HCEC 1CT (cell line): Measurements from ENCODE around the gene MICOS13.
A peak's percentile ranks its signal among the peaks of the same experiment; 100 is the strongest.
"Not testable (repeated sequence)": the region's sequence is repeated elsewhere in the genome, so short reads cannot be mapped to it uniquely, and the experiment has no call there.

Experiments
- DNase-seq: peaks from one replicate; pipeline ENCODE4 v3.0.0-alpha.2; 2017

MICOS13 gene, protein sequence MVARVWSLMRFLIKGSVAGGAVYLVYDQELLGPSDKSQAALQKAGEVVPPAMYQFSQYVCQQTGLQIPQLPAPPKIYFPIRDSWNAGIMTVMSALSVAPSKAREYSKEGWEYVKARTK

DNA sequence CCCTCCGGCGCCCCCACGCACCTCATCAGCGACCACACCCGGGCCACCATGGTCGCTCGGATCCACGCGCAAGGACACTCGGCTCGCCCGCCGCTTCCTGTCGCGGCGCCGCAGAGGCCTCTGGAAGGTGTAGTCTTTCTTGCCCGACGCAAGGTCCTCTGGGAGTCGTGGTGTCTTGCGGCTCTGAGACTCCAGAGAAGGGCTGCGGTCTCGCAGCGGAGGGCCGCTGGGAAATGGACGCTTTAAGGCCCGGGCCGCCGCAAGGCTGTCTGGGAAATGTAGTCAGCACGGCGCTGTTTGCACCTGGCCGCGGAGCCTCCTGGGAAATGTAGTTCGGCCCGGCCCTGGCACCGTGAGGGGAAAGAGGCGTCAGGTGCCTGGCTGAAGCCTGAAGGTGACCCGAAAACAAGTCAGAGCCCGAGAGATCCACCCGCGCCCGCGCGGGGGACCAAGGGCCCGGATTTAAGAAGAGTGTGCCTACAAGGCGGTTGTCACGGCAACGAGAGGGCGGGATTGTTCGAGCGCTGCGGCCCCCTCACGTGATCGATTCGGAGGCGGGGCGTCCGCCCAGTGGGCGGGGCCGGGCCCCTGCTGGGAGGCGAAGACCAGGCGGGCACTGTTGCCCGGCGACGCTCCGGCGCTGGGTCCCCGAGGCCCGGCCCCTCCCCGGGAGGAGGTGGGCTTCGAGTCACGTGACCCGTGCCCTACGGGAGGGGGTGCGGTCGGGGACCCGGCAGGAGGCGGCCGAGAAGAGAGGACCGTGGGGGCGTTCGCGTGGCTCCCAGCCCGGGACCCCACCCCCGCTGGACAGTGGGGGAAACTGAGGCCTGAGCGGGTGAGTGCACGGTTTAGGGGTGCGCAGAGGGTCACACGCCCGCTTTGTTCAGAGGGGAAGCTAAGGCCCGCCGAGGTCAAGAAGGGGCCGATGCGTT, at the start of gene MICOS13, which contains the start of gene HSD11B1L:
MICOS13 (minus strand) TSS at position 80 of the 932 bp plus-strand sequence; CDS start at position 50, 30 bp downstream.
HSD11B1L (plus strand) TSS at position 591 of the 932 bp plus-strand sequence. CDS start 3,806 bp downstream, outside the sequence.
- DNase-seq = peak; percentile 99

DNA sequence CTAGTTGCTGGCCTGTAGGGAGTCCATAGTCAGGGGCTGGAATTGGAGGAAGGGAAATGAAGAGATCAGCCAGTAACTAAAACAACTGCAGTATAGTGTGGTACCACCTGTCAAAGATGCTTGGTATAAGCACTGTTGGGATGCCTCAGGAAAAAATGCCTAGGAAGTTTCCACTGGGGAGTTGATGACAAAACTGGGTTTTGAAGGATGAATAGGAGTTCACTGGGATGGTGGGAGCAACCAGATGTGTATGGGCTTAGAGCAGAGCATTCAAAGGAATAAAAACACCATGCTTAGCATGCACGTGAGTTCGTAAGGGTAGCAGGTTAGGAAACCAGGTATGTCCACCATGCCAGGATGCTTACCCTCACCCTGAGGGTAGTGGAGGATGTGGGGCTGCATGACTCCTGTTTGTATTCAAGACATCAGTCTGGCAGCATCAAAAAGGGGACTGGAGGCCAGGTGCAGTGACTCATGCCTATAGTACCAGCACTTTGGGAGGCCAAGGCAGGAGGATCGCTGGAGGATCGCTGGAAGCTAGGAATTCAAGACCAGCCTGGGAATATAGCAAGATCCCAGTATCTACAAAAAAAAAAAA, 47.2 kb upstream of the MICOS13 start:
- DNase-seq = no peak

DNA sequence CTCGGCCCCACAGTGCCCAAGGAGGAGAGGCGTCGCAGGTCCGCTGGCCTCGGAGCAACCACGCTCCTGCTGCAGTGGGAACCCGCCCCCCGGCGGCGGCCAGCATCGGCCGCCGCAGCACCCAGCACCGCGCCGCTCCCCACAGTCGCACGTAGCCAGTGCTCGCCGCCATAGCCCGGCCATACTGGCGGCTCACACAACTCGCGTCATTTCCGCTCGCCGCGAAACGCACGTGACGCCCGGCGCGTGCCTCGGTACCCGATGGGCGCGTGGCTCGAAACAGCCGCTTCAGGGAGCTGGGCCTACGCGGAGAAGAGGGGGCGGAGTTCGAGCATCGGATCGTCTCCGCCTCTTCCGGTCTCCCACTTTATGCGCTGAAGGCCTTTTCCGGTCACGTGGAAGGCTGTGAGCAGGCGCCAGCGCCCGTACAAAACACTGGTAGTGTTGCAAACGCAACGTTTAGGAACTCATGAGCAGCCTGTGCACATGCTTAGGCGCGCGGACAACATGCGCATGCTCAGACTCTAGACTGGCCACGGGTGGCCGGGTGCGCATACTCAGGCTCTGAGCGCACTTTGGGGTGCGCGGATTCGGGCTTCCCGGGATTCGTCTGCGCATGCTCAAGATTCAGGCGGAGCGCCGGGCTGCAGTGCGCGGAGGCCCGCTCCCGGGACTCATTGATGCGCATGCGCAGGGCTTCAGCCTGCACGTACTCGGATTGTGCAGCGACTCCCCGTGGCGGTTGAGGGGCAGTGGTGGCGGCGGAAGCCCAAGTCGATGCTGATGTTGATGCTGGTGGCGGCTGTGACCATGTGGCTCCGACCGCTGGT, 39.9 kb upstream of the MICOS13 start, which contains the start of the genes CATSPERD and LONP1:
CATSPERD (plus strand) TSS at position 677 of the 830 bp plus-strand sequence; CDS start at position 778, 101 bp downstream.
LONP1 (minus strand) TSS at position 186 of the 830 bp plus-strand sequence; CDS start at position 172, 14 bp downstream.
- peak; percentile 99 for DNase-seq

DNA sequence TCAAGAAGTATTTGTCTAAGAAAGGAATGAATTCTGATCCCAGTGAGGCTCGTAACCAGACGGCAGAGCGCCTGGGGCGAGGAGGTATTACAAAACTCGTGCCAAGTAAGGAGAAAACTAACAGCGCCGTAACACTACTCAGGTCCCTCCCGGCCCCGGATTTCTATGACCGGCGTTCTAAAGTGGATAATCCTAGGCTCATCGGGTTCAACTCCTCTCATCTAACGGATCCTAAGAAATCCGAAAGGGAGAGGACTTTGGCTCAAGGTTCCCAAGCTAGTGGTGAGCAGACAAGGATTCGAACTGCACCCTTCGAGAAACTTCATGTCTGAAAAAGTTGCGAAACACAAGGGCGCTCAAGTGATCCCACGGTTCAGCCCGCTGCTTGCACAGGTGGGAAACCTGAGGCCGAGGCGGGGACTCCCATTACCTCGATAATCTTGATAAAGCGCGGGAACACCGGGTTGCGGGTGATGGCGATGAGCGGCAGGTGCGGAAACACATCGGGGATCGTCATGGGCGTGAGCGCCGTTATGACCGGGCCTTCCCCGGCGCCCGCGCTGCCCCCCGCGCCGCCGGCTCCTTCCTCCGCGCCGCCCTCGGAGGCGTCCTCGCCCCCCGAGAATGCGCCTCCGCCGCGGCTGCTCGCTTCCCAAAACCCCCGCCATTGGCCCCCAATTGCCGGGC, 39.1 kb upstream of the MICOS13 start:
- DNase-seq = no peak

DNA sequence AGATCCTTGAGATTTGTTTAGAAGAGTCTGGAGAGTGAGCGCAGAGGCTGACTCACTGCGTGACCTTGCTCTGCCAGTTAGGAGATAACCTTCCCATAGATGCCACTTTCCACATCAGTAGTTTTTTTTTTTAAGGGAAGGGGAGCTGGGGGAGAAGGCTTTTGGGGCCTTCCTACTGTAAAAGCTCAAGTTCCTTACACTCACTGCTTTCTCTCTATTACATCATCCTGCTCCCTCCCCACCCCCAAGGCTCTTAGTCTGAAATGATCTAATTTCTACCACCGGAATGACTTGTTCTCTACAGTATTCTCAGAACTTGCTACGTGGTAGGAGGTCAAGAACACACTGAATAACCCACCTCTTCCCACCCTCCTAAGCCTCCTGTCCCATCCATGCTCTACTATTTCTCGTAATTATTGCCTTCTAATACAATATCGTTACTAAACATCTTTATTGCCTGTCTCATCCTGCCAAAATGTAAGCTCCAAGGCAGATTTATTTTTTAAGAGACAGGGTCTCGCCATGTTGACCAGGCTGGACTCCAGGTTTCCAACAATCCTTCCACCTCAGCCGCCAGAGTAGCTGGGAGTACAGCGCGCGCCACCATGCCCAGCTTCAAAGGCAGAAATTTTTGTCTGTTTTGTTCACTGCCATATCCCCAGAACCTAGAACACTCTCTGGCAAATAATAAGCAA, 38.4 kb upstream of the MICOS13 start:
- peak; percentile 59 for DNase-seq

DNA sequence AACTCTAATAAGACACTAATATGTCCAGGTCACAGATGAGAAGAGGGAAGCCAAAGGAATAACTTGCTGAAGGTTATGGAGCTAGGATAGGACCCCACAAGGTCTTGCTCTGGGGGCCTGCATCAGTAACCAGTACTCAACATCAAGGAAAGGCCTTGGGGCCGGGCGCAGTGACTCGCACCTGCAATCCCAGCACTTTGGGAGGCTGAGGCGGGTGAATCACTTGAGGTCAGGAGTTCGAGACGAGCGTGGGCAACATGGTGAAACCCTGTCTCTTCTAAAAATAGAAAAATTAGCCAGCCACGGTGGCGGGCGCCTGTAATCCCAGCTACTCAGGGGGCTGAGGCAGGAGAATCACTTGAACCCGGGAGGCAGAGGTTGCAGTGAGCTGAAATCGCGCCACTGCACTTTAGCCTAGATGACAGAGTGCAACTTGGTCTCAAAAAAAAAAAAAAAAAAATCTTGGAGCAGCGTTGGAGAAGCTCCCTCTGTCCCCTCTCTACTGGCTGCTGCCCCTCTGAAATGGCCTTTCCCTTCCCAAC, 37.8 kb upstream of the MICOS13 start:
- DNase-seq = no peak

DNA sequence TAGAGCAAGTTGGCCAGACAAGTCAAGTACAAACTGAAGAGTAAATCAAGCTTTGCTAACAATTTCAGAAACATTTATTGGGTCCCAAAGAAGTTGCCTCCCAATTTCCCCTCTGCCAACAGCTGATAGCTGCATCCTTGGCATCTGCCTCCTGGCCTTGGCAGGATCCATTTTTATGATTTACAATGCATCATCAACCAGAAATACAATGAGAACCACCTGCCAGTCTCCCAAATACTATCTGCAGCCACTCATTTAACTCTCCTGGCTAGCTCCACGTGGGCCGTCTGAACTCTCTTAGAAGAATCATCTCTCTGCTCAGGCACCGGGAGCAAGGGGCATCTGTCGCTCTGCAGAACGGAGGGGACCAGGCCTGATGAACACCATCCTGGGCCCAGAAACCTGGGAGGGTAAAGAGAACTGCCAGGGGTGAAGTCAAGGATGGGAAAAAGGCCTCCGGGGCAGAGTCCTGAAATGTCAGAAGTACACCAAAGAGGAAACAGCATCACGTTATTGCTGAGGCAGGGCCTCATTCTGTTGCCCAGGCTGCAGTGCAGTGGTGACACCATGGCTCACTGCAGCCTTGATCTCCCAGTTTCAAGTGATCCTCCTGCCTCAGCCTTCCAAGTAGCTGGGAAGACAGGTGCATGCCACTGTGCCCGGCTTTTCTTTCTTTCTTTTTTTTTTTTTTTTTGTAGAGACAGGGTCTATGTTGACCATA, 37.1 kb upstream of the MICOS13 start:
- DNase-seq = no peak

DNA sequence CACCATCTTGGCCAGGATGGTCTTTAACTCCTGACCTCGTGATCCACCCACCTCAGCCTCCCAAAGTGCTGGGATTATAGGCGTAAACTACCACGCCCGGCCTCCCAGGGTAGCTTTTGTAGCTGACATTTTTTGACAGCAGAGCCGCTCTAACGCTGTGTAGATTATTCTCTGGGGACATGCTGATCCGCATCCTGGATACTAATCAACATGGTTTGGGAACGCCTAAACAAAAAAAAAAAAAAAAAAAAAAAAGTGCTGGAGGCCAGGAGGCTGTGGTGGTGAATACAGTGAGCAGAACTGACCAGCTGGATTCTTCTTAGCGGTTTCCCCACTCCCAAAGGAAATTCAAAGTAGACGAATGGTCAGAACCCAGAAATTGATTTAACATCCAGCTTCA, 34.5 kb upstream of the MICOS13 start:
- no peak for DNase-seq

DNA sequence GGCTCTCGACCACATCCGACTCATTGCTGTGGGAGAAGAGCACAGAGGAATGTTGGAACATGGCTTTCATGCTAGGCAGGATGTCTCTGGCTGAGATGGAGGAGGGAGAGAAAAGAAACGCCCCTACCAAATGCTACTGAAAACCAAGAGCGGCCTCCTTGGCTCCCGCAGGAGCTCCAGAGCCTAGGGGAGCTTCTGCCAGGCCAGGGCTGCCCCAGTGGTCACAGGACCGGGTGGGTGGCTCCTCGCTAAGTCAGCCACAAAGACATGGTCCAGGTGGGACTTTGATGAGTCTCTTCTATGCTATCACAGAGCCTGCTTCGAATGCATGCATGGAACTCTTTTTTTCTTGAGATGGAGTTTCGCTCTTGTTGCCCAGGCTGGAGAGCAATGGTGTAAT, 32.9 kb upstream of the MICOS13 start:
- DNase-seq = no peak

DNA sequence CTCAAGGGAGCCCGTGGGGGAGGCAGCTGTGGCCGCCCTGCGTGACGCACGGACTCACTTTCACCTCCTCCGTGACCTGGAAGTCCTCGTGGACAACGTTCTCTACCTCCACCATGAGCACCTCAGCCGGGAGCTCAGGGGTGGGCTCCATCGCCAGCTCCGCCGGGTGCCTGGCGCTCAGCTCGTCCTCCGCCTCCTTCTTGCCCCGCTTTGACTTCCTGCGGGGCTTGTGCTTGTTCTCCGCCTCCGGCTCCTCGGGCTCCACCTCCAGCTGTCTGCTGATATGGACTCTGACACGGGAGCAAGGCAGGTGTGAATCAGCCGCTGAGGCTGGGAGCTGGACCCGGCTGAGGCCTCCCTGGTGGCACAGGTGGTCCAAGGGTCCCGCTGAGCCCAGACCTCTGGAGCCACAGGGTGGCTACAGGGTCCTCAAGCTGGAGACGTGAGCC, 31.4 kb upstream of the MICOS13 start:
- DNase-seq = no peak

DNA sequence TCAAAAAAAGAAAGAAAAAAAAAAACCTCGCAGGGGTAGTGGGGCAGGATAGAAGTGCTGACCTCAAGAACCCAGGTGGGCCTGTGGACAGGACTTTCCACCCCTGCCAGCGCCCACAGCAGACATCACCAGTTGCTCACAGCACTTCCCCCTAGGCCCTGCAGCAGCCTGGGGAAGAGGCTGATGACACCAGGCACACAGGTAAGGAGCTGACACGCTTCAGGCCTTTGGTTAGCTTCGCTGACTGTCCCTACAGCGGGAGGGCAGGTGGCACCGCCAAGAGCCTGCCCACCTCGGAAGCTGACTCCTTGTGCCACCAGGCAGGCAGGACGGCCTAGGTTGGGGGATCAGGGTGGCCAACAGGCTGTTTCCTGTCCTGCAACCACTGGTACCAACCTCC, 30.7 kb upstream of the MICOS13 start:
- no peak for DNase-seq

DNA sequence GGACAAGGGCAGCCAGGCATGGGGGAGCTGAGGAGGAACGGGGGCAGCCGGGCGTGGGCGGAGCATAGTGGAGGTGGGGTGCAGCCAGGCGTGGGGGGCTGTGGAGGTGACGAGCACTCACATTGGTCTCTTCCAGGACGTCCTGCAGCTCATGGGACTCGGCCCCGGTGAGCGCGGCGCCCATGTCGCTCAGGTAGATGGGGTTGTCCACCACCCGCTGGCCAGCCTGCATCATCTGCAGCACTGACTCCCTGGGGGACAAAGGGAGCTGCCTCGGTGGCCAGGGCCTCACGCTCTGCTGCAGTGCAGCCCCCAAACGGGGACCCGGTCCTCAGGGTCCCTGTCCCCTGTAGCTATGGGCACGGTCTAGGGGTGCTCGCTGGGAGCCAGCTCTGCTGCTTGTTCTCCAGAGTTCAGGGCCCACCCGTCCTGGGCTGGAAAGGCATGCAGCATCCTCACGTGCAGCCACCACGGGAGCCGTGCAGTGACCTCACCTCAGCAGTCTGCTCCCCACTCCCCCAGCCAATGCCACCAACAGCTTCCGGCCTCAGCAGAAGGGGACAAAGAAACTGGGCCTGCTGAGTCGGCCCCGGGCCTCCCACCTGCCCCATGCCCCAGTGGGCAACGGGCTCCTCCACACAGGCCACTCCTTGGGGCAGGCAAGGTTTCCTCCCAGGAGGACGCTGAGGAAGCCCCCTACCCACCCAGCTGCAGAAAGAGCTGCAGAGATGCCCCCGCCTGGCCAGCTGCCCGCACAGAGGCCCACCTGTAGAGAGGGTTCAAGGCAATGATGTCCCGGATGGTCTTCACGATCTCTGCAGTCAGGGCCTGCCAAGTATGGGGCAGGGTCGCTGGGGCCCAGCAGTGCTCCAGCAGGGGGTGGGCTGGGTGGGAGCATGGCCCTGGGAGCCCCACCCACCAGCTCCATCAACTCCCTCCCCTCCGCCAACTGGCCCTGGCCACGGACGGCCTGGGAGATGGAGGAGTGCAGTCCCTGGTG, 27.6 kb upstream of the MICOS13 start:
- DNase-seq = no peak

DNA sequence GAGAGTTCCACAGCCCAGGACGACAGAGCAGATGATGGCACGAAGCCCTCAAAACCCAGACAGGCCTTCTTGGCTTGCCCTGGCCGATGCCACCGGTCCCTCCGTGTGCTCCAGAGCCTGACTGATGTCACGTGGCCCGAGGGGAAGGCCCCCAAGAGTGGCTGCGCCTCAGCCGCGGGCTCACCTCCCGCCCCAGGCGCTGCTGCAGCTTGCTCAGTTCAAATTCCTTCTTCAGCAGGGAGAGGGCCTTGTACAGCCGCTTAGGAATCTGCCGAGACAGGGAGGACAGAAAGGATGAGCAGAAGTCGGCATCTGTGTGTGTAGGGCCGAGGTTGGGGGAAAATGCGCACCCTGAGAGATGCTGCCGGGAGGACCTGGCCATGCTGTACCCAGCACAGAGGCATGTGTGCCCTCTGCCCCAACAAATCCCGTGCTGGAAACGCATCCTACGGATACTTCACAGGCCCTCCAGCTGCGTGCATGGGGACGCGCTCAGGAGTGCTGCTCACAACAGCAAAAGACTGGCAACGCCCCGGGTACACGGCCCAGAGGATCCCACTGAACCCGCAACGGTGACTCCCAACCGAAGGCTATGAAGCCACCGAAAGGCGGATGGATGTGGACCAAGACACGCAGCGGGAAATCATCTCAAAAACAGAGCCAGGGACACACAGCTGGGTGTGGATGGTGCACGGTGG, 26.7 kb upstream of the MICOS13 start:
- DNase-seq = no peak

DNA sequence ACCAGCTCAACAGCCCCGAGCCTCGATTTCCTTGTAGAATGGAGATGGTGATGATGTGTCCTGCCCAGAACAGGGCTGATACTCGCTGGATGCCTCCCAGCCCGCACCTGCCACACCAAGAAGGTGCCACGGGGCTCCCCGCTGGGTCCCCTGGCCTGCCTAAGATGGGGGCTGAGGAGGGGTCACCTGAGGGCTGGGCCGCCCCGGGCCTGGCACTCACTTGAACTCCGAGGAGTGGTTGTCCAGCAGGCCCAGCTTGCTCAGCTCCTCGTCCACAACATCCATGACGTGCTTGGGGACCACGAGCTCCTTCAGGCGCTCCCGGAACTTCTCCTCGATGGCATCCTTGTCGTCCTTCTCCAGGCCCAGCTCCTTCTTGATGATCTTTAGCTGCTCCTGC, 25.2 kb upstream of the MICOS13 start:
- DNase-seq = no peak

DNA sequence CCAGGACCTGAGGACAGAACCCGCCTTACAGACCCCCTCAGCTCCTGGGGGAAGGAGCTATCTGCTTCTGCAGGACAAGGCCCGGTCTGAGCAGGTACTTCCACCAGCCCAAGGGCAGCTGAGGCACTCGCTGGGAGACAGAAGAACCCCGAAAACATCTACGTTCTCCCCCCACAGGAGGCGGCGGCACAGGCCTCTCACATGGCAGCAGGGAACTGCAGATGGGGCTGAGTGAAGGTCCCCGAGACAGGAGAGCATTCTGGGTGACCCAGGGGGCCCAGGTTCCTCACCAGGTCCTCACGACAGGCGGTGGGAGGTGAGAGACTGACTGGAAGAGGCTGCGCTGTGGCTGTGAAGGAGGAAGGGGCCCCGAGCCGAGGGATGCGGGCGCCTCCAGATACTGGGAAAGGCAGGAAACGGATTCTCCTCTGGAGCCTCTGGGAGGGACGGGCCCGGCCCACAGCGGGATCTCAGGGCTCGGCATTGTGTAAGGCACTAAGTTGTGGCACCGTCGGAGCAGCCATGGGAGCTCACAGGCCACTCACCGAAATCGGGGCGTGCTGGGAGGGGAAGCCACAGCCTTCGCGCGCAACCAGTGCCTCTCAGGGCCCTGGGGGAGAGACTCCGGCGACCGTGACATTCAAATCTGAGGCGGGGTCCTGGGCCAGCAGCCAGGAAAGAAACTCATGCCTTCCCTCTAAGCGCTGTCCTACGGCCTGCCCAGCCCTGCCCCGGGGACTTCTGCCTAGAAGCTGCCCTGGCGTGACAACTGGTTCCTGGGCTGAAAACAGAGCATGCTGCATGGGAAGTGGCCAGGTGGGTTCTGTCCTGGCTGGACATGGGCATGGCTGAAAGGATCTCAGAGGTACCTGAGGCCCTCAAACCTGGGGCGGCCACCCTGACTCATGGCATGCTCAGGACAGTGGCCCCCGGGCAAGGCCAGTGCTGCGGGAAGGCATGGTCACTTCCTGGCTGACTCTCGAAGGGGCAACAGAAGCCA, 23.8 kb upstream of the MICOS13 start:
- no peak for DNase-seq

DNA sequence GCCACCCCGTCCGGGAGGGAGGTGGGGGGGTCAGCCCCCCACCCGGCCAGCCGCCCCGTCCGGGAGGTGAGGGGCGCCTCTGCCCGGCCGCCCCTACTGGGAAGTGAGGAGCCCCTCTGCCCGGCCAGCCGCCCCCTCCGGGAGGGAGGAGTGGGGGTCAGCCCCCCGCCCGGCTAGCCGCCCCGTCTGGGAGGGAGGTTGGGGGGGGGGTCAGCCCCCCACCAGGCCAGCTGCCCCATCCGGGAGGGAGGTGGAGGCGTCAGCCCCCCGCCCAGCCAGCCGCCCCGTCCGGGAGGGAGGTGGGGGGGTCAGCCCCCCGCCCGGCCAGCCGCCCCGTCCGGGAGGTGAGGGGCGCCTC, 21.7 kb upstream of the MICOS13 start:
- DNase-seq = not testable (repeated sequence)

DNA sequence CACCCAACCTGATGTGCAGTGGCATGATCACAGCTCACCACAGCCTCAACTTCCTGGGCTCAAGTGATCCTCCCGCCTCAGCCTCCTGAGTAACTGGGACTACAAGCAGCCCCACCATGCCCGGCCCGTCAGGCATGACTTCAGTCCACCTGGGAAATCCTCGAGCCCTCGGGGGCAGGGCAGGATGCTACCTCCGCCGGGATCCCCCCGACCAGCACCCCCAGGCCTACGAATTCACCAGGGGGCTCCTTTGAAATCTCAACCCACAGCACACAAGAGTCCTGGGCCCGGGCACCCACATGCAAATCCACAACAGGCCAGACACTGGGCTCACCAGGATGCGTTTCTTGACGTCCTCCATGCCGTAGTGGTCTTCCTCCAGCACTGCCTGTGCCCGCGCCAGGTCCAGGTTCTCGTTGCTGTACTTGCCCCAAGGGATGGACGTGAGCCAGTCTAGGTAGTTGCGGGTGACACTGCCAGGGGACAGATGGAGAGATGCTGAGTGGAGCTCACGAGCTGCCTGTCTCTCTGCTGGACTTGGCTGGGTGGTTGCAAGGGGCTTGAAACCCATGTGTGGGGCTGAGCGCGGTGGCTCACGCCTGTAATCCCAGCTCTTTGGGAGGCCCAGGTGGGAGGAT, 20.3 kb upstream of the MICOS13 start:
- DNase-seq = no peak
